NCI-H1417 treated with DMSO at 0.1 percent for 48 hours (cell line): ENCODE results near the gene DNASE2B.

Experiments used
- DNase-seq: peaks from one replicate; lab custom pipeline; 2025; lab: John Stamatoyannopoulos, UW

Gene DNASE2B, protein sequence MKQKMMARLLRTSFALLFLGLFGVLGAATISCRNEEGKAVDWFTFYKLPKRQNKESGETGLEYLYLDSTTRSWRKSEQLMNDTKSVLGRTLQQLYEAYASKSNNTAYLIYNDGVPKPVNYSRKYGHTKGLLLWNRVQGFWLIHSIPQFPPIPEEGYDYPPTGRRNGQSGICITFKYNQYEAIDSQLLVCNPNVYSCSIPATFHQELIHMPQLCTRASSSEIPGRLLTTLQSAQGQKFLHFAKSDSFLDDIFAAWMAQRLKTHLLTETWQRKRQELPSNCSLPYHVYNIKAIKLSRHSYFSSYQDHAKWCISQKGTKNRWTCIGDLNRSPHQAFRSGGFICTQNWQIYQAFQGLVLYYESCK

DNA sequence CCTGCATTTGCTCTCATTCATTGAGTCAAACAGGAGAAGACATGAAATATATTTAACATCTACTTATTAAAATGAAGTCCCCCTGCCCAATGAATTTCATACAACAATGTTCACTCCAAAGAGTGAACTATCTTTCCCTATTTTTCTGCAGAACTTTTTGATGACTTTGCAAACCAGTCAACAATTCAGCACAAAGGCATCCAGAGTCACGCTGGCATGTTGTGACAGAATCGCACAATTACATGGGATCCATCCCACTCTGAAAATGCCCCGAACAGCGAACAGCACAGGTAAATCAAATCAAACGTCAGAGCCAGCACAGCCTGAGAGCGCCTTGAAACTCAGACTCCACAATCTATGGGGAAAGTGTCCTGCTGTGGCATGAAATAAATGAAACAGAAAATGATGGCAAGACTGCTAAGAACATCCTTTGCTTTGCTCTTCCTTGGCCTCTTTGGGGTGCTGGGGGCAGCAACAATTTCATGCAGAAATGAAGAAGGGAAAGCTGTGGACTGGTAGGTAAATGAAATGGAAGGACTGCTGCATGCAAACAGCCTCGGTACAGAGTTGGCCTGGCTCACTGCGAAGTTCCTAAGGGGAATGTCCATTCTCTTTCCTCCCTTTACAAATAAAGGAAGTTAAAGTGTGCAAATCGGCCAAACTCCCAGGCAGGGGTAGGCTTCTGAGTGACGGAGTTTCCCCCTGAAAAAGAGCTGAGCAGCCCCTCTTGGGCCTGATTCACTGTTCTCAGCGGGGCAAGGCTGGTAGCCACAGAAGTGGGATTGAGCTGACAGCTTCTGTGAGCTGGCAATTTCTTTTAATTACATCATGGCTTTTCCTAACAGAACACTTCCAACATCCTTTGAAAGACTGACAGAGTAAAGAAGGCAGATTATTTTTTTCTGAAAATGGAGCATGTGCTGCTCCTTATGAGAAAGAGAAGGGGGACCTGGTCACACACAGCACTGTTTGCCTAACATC is at the start of gene DNASE2B:
Gene DNASE2B (plus strand): TSS at position 310 of the 981 bp plus-strand sequence. CDS start 81 bp downstream, at position 391.
- no peak for DNase-seq

DNA sequence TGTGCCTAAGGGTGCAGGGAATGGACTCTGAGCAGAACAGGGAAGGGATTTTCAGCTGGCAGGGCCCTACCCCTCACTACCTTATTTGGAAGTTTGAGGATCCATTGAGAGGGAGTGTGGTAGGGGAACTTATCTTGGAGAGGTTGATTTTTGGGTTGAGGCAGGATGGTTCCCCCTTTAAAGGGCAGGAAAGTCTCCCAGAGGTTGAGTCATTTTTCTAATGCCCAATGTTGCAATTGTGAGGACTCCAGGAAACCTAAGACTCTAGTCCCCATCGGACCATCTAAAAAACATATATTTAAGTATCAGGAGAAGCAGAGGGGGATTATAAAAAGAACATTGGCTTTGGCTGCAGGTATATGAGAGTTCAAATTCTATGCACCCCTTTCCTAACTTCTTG is 49.5 kb upstream of the DNASE2B start:
- no peak for DNase-seq

DNA sequence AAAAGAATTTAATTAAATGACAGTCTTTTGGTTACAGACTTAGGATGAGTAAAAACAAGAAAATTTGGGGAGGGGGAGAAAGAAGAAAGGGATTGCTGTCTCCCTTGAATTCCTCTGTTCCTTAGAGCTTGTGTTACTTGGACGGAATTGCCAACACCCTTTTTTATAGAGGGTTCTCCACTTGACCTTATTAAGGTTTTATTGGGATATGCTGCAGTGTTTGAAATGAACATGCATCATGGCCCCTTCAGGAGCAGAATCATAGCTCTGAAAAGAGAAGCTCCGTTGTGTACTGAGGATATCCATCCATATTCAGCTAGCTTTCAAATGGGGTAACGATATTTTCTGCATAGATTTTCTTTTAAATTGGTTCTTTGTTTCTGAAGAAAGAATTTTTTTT is 48.2 kb upstream of the DNASE2B start:
- DNase-seq, result no peak

DNA sequence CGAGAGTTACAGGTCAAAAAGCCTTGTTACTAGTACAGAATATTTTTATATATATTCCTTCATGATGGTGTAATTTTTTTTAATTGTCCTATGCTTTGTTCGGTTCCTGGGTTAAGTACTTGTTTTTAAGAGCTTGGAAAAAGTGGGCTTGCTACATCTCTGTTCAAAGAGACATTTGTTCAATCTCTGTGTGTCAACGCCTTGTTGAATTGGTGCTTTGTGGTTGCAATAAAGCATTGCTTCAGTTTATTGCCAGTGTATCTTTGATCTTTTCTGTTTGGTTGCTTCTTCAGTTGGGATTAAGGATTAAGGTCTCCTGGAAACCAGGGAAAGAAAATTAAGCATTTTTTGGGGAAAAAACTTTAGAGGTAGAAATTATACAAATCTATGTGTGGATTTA is 47.7 kb upstream of the DNASE2B start:
- DNase-seq, result no peak

DNA sequence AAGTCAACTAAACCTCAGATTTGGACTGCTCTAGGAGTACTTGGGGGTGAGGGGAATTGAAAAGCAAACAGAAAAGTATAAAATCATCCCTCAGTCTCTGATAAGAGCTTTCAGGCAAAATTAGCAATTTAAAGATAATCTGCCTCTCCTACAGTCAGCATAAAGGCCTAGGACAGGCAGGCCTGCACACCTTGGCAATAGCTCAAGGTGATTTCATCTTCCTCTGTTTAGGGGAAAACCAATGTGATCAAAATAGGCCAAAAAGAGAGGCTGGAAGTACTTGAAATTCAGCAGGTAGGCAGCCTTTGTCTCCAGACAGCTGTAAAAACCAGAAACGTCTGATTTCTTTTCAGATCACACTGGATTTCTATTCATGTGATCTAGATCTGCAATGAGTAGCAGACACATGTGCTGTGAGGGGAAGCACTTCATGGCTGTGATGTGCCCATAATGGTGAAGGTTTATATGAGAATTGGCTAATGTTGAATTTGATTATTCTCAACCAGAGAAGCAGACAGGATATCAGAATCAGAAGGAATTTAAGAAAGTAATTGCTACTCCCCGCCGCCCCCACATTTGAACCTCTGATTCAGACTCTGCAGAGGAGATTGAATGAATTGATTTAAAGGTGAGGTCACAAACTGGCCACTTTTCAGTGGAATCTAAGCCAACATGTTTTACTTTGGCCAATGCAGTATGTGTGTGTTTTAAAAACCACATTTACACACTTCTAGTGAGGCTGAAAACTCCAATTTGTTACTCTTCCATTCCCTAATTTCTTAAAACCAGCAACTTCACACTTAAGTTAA is 45.8 kb upstream of the DNASE2B start:
- DNase-seq, result no peak

DNA sequence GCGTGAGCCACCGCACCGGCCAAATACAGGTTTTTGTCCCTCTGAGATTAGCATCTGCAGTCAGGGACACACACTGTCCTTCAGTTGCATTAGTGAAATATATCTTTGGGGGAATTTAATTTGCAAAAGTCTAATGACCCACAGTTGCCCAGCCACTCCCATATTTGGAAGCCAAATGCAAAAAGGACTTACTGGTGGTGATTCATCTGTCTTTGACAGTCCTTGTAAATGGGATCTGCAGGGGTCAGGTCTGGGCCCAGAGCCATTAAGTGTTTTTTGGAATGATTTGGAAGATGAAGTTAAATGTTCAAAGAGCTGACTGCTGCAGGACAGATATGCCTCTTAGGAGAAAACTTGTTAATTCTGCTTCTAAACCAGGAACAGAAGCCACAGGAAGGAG is 44.6 kb upstream of the DNASE2B start:
- no peak for DNase-seq

DNA sequence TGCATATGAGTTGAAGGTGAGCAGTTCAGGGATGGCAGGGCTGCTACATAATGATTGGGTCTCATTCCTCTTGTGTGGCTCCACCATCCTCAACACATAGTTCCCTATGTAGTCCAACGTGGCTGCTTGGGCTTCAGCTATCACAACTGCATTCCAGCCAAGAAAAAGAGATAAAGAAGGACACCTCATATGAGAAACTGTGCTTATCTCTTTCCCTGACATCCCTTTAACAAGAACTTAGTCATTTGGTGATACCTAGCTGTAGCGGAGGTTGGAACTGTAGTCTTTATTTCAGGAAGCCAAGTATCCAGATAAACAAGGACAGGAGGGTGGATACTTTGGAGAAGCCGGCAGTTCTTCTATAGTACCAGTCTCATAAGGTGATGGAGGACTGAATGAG is 42.7 kb upstream of the DNASE2B start:
- DNase-seq, result no peak

DNA sequence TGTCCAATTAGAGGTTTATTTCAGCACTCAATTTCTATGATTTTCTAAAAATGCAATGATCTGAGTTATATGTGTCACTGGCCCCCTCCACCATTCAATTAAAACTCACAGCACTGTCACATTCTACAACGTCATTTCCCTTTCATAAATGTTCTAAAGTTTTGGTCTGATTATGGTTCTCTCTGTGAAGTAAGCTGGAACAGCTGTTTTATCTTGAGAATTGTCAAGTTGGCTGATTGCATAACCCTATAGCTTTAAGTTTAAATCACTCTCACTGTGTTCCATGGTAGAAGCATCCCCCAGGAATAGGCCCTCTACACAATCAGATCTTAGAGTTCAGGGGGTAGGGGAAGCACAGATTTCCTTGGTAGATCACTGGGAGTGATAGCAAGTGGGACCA is 41.4 kb upstream of the DNASE2B start:
- DNase-seq, result no peak

DNA sequence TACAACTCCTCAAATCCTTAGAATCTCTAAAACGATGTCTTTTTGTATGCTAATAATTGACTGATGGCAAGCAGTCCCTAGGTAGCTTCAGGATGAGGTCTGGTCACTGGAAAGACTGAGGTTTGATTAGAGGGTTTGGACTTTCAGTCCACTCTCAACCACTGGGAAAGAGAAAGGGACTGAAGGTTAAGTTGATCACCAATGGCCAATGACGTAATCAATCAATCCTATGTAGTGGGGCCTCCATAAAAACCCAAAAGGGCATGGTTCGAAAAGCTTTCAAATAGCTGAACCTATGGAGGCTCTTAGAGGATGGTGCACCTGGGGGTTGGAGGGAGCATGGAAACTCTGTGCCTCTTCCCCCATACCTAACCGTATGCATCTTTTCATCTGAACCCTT is 39.6 kb upstream of the DNASE2B start:
- DNase-seq, result no peak

DNA sequence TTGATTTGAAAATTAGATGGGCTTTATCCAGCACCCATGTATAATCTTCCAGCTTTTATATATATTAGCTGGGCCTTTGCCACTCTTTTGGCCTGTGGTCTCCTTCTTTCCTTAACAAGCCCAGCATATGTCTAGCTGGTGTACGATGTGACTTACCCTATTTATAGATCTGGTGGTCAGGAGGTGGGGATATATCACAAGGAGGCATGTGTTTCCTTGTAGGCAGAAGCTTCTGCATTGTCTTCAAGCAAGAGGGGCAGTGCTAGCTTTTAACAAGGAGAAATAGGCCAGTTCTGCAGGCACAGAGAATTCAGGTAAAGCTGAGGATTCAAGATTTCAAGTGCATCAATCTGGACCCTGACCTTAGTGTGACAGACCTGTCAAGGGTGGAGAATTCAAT is 38.0 kb upstream of the DNASE2B start:
- DNase-seq, result no peak

DNA sequence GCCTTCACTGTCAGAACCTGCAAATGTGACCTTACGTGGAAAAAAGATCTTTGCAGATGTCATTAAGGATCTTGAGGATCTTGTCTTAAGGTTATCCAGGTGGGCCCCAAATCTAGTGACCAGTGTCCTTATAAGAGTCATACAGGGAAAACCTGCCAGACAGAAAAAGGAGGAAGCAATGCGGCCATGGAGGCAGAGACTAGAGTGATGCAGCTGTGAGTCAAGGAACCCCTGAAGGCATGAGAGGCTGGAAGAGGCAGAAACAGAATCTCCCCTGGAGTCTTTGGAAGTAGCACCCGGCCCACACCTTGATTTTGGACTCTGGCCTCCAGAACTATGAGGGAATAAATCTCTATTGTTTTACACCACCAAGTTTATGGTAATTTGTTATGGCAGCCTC is 36.5 kb upstream of the DNASE2B start:
- DNase-seq, result no peak

DNA sequence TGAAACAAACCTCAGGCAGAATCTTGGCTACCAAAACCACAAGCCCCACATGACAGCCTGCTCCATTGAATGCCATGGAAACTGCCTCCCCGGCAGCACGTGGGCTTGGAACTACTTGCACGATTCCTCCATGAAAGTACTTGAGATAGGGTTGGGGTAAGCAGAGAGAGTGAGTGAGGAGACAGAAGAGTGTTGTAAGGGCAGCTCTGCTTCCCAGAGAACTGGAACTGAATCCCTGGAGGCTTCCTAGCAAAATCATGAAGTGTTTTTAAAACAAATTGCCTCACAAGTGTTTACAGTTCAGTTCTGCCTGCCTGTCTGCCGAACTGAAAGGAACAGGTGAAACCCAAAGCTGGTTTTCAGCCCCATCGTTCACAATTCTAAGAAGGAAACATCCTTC is 35.3 kb upstream of the DNASE2B start:
- DNase-seq, result no peak

DNA sequence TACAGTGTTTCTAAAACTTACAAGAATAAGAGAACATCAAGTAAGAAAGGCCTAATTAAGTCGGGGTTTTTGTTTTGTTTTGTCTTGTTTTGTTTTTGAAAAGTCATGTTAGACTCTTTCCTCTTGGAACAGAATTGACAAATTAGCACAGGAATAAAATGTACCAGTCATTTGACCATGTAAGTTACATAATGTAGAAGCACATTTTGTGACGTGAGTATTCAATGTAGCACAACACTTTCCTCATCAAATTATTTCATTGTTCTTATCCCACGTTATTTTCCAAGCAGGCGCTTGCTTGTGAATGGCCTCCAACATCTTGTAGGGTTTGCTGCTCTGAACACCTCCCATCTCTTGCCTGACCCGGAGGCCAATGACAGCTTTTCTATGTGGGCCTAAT is 34.7 kb upstream of the DNASE2B start:
- DNase-seq, result no peak

DNA sequence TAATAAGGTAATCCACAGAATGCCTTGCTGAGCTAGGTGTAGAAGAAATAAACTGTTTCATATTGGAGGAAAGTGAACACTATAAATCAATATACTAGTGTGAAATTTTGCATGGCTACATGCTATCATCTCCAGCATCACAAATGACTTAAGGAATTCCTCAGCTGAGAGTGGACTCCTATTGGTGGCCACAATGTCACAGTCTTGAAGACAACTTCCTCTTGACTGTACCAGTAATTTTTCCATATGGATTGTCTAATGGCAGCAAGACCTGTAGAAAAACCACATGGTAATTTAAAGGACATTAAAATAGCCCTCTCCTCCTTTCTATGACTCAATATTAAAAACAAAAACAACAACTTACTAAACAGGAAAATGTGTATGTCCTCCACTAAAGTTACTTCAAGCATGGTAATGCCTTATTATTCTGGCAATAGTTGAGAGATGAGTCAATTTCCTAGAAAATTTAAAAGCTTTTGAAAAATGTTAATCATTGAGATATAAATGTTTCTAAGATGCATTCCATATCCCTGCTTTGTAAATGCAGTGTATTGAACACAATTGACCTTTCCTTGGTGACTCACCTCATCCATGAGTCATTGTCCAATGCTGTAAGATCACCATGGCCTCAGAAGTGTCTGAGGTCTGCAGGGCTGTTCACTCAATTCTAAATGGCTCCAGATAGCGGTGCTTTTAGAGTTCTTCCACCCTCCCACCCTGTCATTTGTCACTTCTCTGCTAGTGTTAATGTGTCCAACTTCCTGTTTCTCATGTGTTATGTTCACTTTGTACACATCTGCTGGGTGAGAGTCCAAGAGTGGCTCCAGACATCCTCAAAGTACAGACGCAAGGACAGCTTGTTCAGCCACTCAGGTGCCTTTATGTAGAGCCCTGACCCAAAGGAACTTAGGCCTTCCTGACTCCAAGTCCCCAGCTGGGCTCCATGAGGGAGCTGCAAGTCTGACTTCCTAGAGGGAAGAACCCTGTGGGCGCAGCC is 32.8 kb upstream of the DNASE2B start:
- no peak for DNase-seq

DNA sequence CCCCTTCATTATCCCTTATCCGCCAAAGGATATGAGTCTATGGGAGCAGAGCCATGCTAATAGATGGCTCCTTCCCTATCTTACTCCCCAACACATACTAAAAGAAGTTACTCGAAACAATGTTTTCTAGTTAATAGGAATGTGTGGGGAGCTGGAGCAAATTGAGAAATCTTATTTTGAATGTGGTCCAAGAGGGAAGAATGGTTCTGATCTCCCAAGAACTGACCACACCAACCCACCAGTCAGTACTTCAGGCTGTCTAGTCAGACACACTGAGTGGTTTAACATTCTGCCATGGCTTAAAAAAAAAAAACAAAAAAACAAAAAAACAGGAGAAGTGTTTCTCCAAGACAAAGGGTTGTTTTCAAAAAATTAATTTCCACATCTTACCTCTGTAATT is 31.5 kb upstream of the DNASE2B start:
- no peak for DNase-seq

DNA sequence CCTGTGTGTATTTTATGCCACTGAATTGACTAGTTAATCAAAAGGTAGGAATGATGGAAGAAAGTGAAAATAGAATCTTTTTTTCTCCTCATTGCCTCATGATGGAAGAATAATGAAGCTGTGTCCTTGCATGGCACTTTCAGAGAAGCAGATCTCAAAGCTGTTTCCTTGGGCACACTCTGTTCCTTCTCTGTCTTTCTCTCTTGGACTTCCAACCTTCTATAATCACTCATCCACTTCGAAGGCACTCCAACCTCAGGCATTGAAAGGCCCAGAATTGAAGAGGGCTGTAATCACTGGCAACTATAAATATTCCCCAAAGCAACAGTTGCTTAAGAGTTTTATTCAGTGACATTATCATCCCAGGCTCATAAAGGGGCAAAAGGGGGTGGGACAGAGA is 31.1 kb upstream of the DNASE2B start:
- no peak for DNase-seq

DNA sequence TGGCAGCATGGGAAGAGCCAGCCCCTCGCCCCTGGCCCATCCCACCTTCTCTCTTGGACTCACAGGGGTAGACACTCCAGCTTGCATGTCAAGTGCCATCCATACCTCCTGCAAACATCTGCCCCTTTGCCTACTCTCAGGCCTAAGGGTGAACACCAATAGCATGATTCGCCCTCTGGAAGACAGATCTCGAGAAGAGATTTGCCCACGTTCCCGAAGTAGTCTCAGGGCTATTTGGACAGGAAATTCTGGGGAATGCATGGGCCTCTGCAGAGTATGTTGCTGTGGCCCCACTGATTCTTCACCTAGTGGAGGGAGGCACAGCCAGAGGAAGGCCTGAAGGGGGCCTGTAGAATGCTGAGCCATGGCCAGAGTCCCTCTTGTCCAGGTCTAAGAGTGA is 29.8 kb upstream of the DNASE2B start:
- no peak for DNase-seq

DNA sequence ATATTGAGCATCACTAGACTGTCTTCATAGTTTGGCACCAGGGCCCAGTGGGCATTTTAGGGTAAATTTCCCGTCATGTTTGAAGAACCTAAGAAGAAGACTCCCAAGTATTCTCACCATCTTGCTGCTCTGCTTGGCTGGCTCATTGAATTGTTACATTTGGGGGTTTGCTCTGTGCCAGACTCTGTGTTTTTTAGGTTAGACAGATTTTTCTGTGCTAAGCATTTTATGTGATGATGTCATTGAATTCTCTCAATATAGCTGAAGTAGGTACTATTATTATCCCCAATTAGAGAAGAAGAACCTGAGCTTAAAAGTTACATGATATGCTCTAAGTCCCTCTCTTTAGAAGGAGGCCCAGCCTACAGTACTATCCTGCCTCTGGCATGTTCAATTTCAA is 28.0 kb upstream of the DNASE2B start:
- DNase-seq, result no peak

DNA sequence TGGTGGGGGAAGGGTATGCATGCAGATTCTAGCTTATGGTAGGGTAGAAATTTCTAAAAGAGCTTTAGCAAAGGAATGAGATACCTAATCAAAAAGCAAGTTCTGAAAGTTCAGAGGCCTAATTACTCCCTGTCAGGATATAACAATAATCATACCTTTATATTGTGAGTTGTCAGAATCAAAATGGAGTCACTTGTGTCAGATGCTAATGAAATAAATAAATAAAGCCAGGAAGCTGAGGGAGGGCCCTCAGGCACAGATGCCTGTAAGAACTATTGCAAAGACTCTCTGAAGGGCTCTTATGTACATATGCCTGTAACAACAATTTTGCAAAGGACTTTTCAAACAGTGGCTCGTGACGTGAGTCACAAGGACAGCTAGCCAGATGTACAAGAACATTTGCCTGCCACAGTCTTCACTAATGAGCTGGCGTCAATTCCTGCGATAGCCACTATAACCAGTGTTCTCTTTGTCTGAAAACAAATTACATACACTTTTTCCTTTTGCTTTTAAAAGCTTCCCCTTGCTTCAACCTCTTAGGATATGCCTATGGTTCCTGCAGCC is 27.4 kb upstream of the DNASE2B start:
- no peak for DNase-seq

DNA sequence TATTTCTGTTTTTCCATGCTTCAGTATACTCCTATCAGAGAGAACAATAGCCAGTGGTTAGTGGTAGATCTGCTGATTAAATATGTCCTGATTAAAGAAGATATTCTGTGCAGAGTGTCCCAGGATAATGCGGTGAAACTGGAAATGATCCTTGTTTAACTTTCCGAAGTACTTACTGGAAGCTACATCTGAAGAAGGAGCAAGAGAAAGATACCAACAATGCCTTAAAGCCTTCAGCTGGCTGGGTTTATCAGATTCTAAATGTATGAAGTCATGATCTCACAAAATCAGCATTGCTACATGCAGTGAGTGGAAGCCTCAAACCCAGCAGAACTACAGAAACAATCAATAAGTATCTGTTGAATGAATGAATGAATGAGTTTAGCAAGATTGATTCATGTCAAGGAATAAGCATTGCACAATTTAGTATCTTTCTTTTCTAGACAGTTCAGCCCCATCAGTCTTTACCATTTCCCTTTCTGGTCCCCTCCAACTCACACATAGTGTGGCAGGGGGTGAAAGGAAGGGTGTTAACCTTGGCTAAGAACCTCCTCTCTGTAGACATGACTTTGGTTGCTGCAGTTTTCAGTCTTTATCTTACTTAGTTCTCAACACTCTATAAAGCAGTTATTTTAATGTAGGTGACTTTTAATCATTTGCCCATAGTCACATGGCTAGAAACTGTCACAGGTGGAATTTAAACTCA is 24.7 kb upstream of the DNASE2B start:
- DNase-seq, result no peak
